Measurements from ENCODE around the gene COBL. TPM values are rescaled to one million over a fixed set of nuclear protein-coding genes. Genes with fewer than 3 reads are reported as not detected.

Gene COBL
- total RNA-seq, 1 experiment from 2014 or later = 52.3 TPM

GRCh38 chr7:51340029-51340838 lies 23.6 kb upstream of the COBL start:
- DNase-seq = peak; percentile 10
- Histone ChIP-seq H2AK5ac (ENCODE audit: insufficient read length, low read length) (no peak overlapping the region), H3K56ac (ENCODE audit: insufficient read length, low read depth, low read length) (no peak overlapping the region), H3K4me1 (ENCODE audit: insufficient read depth, low read length) (peaks cover 3% of the 10 kb centered on the region; the same call in 1 of the 2 replicates), H3K23ac (ENCODE audit: insufficient read length, low read depth, low read length) (no peak overlapping the region), H3K4ac (ENCODE audit: low read depth, low read length) (no peak overlapping the region), H2BK12ac (ENCODE audit: insufficient read length, low read depth, low read length) (no peak overlapping the region), H3K9me3 (ENCODE audit: control insufficient read depth, low read depth, low read length) (no peaks in the 10 kb centered on the region), H3K9ac (ENCODE audit: extremely low read depth, insufficient read length, low read length) (no peak overlapping the region), H2BK15ac (ENCODE audit: low read depth, low read length) (no peak overlapping the region), H3K14ac (ENCODE audit: insufficient read depth, low read length) (no peak overlapping the region), H3K27ac (ENCODE audit: insufficient read length, low read depth, low read length) (no peak overlapping the region), H4K5ac (ENCODE audit: insufficient read length, low read depth, low read length) (no peak overlapping the region), H4K20me1 (ENCODE audit: control insufficient read depth, insufficient read depth, insufficient read length) (no peaks in the 10 kb centered on the region), H3K79me1 (ENCODE audit: insufficient read depth, low read depth, low read length, poor library complexity, severe bottlenecking) (no peaks in the 10 kb centered on the region), H4K8ac (replicated peaks; ENCODE audit: insufficient read length, low read depth, low read length) (no peak overlapping the region), H2BK120ac (ENCODE audit: low read depth, low read length, poor library complexity, severe bottlenecking) (no peak overlapping the region), H3K23me2 (ENCODE audit: insufficient read length, low read depth, low read length, poor library complexity, severe bottlenecking) (no peaks in the 10 kb centered on the region), H3K27me3 (ENCODE audit: insufficient read depth, low read length) (no peaks in the 10 kb centered on the region), H2AFZ (ENCODE audit: low read length) (no peak overlapping the region), H3K18ac (ENCODE audit: insufficient read length, low read depth, low read length) (no peak overlapping the region), H4K91ac (ENCODE audit: insufficient read length, low read depth, low read length) (no peak overlapping the region), H2BK20ac (ENCODE audit: low read depth, low read length, poor library complexity, severe bottlenecking) (no peak overlapping the region), H3K79me2 (ENCODE audit: insufficient read depth, low read length) (no peaks in the 10 kb centered on the region), H3T11ph (ENCODE audit: low read length) (no peak overlapping the region), H3K4me2 (ENCODE audit: insufficient read depth, insufficient read length, low read length) (no peak overlapping the region), H2BK5ac (ENCODE audit: insufficient read length, low read length) (no peak overlapping the region)
- no peak overlapping the region for H3K4me3 Mint-ChIP-seq
- no peaks in the 10 kb centered on the region for H3K36me3 Mint-ChIP-seq (ENCODE audit: insufficient read depth in 1 of 3, low read depth in 3 of 3)
- no CpG with 5 or more reads among the region's 9 CpGs for WGBS (ENCODE audit: extremely low coverage, insufficient read length, low lambda C conversion rate)
- TF ChIP-seq, protein P1, sequence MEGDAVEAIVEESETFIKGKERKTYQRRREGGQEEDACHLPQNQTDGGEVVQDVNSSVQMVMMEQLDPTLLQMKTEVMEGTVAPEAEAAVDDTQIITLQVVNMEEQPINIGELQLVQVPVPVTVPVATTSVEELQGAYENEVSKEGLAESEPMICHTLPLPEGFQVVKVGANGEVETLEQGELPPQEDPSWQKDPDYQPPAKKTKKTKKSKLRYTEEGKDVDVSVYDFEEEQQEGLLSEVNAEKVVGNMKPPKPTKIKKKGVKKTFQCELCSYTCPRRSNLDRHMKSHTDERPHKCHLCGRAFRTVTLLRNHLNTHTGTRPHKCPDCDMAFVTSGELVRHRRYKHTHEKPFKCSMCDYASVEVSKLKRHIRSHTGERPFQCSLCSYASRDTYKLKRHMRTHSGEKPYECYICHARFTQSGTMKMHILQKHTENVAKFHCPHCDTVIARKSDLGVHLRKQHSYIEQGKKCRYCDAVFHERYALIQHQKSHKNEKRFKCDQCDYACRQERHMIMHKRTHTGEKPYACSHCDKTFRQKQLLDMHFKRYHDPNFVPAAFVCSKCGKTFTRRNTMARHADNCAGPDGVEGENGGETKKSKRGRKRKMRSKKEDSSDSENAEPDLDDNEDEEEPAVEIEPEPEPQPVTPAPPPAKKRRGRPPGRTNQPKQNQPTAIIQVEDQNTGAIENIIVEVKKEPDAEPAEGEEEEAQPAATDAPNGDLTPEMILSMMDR (conservative IDR thresholded peaks at IDR 0.05) = no peak
- no peaks in the 10 kb centered on the region for H3K27me3 Mint-ChIP-seq (ENCODE audit: low read depth)
- H3K27ac Mint-ChIP-seq = peak overlapping the region in 1 of 3 experiments; percentile 6; a peak in 1 of 7 replicates
- no peaks in the 10 kb centered on the region; a peak in 1 of 5 replicates for H3K9me3 Mint-ChIP-seq
- H3K4me1 Mint-ChIP-seq = peaks cover 12 to 15% of the 10 kb centered on the region in 2 experiments

All from H9 (cell line).